Daoy (cell line): Measurements from ENCODE around the gene CBFB. TPM values are rescaled to one million over a fixed set of nuclear protein-coding genes. Genes with fewer than 3 reads are reported as not detected.
"Not testable (repeated sequence)": the region's sequence is repeated elsewhere in the genome, so short reads cannot be mapped to it uniquely, and the experiment has no call there.

Experiments used
- DNase-seq: peaks from one replicate; pipeline ENCODE4 v3.0.0-alpha.2; 2015; ENCODE audit warnings: low read depth
- total RNA-seq: library from RNA; depleted of rRNA; stranded (reverse); fragments of >200 nt; shearing (Covaris generic); gene quantifications from 2 replicates; pipeline ENCODE4 v1.2.3, GENCODE V29; 2014

CBFB gene
- total RNA-seq, 1 experiment from 2014 or later = 94.9 TPM

DNA sequence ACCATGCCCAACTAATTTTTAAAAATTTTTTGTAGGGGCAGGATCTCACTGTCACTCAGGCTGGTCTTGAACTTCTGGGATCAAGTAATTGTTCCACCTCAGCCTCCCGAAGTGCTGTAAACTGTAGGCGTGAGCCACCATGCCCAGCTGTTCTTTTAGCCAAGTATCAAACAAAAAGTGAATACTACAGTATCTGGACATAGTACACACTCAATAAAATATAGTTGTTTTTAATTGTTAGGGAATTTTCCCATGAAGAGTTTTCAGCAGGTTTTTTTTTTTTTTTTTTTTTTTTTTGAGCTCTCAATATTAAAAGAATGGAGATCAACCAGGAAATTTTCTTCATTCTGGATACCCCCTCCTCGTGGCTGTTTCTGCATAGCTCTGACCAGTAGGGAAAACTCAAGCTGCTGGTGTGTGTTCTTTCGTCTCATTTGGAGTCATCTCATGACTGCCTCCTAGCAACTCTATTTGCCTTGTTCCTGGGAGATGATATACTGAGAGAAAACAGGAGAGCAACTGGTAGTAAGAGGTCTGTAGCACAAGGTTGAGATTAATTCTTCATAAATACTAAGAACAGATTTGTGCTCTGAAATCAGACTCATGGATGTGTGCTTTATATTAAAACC lies 64.3 kb downstream of the CBFB start:
- DNase-seq = no peak

GRCh38 chr16:67098599-67098998 lies 69.7 kb downstream of the CBFB start:
- DNase-seq = no peak

DNA sequence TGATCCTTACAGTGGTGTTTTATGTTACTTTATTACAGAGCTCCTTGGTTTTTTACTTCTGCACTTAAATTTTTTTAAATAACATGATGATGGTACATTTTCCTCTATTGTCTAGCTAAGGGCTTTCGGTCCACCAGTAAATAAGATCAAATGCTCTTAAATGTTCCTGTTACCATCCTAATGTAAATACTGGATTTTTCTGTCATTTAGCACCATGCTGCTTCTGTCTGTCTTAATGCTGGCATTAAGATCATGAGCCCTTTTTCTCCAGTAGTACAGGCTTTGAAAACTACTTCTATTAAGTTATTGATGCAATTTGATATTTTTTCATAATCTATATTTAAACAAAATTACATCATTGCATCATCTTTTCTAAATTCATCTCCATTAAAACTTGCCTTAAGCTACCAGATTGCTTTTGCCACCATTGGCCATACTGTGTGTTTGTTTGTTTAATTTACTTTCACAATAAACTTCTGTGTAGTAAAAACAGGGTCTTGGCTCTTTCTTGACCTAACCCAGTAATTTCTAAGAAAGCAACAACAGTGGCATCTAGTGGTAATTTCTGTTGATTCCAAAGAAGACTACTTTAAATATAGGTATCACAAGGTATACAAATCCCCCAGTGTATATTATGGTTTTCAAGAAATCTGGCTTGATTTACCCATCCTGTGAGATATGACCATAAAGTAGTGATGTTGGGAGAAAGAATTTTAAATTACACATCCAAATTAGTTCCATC lies 71.8 kb downstream of the CBFB start:
- no peak for DNase-seq

DNA sequence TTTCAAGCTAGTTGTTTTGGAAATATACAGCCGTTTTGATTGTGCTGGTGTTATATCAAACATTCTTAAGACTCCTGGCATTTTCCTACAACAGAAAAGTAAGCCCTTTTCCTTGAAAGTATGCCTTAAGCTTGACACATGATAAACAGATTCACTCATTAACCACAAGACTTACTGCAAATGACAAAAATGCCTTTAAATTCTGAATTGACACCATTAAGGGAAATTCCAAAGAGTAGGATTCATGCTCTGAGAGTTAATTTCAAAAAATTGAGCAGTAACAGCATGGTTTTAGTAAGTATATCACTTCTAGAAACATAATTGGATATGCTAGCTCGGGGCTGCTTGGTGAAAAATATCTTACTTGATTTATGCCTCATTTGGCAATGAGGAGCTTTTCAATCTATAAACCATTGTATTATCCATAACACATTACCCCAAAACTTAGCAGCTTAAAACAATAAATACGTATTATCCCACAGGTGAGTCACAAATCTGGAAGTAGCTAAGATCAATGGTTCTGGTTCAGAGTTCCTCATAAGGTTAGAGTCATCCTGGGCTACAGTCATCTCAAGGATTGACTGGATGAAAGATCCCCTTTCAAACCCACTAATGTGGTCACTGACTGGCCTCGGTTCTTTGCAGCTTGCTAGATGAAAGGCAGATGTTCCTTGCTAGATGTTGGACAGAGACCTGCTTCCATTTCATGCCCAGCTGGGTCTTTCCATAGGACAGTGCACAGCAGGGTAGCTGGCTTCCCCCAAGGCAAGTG lies 72.5 kb downstream of the CBFB start:
- no peak for DNase-seq

DNA sequence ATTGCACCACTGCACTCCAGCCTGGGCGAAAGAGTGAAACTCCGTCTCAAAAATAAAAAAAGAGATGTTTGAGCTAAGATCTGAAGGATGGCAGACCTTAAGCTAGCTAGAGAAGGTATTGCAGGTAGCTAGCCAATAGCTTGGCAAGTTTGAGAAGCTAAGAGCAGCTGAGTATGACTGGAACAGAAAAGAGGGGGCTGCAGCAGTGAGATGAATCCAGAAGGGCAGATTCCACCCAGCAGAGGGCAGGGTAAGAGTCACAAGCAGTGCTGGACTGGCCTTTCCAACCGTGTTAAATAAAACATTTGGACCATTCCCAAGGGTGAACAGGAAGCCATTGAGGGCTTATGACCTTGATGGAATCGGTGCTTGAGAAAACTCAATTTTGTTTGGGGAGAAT lies 75.1 kb downstream of the CBFB start:
- DNase-seq = peak; percentile 37

DNA sequence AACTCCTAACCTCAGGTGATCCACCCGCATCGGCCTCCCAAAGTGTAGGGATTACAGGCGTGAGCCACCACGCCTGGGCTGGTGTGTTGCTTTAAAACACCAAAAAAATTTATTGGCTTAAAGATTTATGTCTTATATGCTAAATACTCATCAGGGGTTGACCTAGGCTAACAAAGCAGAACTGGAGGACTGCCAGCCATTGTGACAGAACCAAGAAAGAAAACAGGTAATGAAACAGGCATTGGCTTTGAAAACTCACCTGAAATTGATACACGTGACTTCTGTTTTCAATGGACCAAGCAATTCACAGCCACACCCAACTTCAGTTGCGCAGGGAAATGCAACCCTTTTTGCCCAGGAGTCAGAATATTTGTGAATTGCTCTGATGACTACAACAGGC lies 75.9 kb downstream of the CBFB start:
- no peak for DNase-seq

GRCh38 chr16:67105246-67105645 lies 76.3 kb downstream of the CBFB start:
- DNase-seq = no peak

- DNase-seq = no peak
Observed at GRCh38 chr16:67105881-67106280, 76.9 kb downstream of the CBFB start.

GRCh38 chr16:67108489-67108888 lies 79.5 kb downstream of the CBFB start:
- no peak for DNase-seq

DNA sequence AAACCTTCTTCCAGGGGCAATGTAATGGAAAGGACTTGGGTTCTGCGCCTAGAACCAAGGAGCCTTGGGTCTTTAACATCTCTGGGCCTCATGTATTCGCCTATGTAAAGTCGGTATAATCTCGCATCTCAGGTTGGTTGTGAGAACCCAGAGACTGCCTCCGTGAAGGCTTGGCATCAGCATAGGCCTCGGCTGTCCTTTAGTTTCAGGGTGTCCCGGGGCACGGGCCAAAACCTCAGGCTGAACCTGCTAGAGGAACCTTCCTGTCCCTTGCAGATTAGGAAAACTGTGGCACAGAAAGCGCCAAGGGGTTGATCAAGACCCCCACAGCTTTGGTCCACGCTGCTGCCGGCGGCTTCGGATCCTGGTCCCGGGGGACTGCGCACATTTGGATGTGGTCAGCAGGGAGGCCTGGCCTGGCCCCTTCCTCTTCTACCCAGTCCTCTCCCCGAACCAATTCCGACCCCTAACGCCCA lies 80.0 kb downstream of the CBFB start:
- no peak for DNase-seq

- peak; percentile 91 for DNase-seq
Observed at GRCh38 chr16:67109407-67110135, 80.6 kb downstream of the CBFB start, which contains the start of gene PHAF1. Gene PHAF1, plus strand, starts transcription at chr16:67109941. Its CDS starts 235 bp downstream, at chr16:67110176.

GRCh38 chr16:67111951-67112444 lies 83.0 kb downstream of the CBFB start:
- no peak for DNase-seq

GRCh38 chr16:67112591-67113399 lies 83.8 kb downstream of the CBFB start:
- no peak for DNase-seq

DNA sequence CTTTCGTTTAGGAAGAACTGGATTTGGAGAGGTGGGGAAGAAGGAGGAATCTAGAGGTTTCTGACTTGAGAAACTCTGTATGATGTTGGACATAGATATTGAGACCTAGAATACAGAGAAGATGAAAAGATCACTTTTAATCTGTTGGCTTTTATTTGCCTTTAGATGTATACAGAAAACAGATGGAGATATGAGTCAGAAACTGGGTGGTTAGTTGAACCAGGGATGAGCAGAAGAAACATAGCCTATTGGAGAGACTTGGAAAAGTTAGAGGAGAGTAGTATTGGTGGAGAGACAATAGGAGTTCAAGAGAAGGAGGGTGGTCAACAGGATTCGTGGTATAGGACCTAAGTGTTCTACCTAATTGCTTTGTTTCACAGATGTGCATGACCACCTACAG lies 85.8 kb downstream of the CBFB start:
- DNase-seq = no peak

GRCh38 chr16:67115639-67116038 lies 86.7 kb downstream of the CBFB start:
- peak; percentile 77 for DNase-seq

- DNase-seq = no peak
Observed at GRCh38 chr16:67116388-67117311, 87.7 kb downstream of the CBFB start.

DNA sequence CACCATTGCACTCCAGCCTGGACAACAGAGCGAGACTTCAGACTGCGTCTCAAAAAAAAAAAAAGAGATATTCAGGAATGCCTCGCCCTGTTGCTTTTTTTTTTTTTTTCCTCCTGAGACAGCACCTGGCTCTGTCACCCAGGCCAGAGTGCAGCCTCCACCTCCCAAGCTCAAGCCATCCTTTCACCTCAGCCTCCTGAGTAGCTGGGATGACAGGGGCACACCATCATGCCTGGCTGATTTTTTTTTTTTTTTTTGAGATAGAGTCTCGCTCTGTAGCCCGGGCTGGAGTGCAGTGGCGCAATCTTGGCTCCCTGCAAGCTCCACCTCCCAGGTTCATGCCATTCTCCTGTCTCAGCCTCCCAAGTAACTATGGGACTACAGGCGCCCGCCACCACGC lies 88.8 kb downstream of the CBFB start:
- DNase-seq = no peak

DNA sequence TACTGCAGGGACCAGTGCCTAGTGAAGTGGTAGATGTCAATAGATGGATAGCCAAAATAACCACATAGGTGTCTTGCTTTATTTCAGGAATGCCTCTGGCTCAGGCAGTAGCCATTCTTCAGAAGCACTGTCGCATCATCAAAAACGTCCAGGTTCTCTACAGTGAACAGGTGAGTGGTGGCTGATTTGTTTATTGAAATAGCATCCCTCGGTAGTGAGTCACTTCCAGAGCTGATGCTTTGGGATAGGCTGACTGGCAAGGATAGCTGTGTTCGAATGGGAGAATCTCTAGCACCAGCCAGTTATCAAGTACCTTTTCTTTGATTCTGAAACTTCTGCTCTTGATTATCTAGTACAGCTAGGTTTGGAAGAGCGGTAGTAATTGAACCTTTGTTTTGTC lies 91.1 kb downstream of the CBFB start:
- no peak for DNase-seq

GRCh38 chr16:67122799-67123198 lies 93.8 kb downstream of the CBFB start:
- not testable (repeated sequence) for DNase-seq

GRCh38 chr16:67128417-67128816 lies 99.5 kb downstream of the CBFB start:
- DNase-seq = no peak
